ENCODE data around the gene OSR1.
"Not testable (repeated sequence)": the region's sequence is repeated elsewhere in the genome, so short reads cannot be mapped to it uniquely, and the experiment has no call there.

Gene OSR1

GRCh38 chr2:19332503-19332902 is 25.9 kb downstream of the OSR1 start:
- DNase-seq (ENCODE audit: low read depth in 3 of 3): no peak

GRCh38 chr2:19331450-19331849 is 27.0 kb downstream of the OSR1 start:
- DNase-seq (ENCODE audit: low read depth in 3 of 3): no peak

GRCh38 chr2:19330436-19330835 is 28.0 kb downstream of the OSR1 start:
- DNase-seq (ENCODE audit: low read depth in 3 of 3): no peak

- no peak for DNase-seq (ENCODE audit: low read depth in 3 of 3)
Measured at GRCh38 chr2:19329445-19329844, 29.0 kb downstream of the OSR1 start.

GRCh38 chr2:19327496-19327895 is 30.9 kb downstream of the OSR1 start:
- no peak for DNase-seq (ENCODE audit: low read depth in 3 of 3)

GRCh38 chr2:19321946-19322345 is 36.5 kb downstream of the OSR1 start:
- DNase-seq (ENCODE audit: low read depth in 3 of 3): no peak

- no peak for DNase-seq (ENCODE audit: low read depth in 3 of 3)
Measured at GRCh38 chr2:19320813-19321212, 37.6 kb downstream of the OSR1 start.

- no peak for DNase-seq (ENCODE audit: low read depth in 3 of 3)
Measured at GRCh38 chr2:19319698-19320097, 38.7 kb downstream of the OSR1 start.

GRCh38 chr2:19319064-19319463 is 39.4 kb downstream of the OSR1 start:
- DNase-seq (ENCODE audit: low read depth in 3 of 3): no peak

GRCh38 chr2:19313553-19313952 is 44.9 kb downstream of the OSR1 start:
- no peak for DNase-seq (ENCODE audit: low read depth in 3 of 3)

GRCh38 chr2:19312949-19313348 is 45.5 kb downstream of the OSR1 start:
- no peak for DNase-seq (ENCODE audit: low read depth in 3 of 3)

- DNase-seq (ENCODE audit: low read depth in 3 of 3): not testable (repeated sequence)
Measured at GRCh38 chr2:19306065-19306464, 52.4 kb downstream of the OSR1 start.

GRCh38 chr2:19305400-19306055 is 52.9 kb downstream of the OSR1 start:
- DNase-seq (ENCODE audit: low read depth in 3 of 3): not testable (repeated sequence)

- no peak for DNase-seq (ENCODE audit: low read depth in 3 of 3)
Measured at GRCh38 chr2:19301706-19302105, 56.7 kb downstream of the OSR1 start.
